ENCODE measurements around the gene TBCD.
A peak's percentile ranks its signal among the peaks of the same experiment; 100 is the strongest.

TBCD gene

DNA sequence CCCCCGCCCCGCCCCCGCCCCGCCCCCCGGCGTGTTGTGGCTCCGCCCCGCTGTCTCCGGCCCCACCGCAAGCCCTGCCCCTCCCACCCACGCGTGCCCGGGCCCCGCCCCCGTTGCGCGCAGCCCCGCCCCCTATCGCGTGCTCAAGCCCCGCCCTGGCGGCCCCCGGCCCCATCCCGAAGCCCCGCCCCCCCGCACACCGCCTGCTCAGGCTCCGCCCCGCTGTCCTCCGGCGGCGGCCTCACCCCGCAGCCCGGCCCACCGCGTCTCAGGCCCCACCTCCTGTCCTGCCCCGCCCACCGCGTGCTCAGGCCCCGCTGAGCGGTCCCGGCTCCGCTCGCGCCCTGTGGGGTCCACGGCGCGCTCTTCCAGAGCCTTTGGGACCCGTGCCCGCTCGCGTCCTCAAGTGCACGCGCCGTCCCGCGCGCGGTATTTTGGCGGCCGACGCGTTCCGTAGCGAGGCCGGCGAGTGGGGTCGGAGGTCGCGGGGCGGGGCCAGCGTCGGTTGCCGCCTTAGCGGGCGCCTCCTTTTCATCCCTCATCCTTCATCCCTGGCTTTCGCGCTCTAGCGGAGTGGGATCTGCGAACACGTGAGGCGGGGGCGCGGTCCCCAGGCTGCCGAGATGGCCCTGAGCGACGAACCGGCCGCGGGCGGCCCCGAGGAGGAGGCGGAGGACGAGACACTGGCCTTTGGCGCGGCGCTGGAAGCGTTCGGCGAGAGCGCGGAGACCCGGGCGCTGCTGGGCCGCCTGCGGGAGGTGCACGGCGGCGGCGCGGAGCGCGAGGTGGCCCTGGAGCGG lies at the start of gene TBCD:
TSS of gene TBCD (plus strand) at position 495 of the 800 bp plus-strand sequence. CDS start at position 624, 129 bp downstream.
- DNase-seq = peak; percentile 86

DNA sequence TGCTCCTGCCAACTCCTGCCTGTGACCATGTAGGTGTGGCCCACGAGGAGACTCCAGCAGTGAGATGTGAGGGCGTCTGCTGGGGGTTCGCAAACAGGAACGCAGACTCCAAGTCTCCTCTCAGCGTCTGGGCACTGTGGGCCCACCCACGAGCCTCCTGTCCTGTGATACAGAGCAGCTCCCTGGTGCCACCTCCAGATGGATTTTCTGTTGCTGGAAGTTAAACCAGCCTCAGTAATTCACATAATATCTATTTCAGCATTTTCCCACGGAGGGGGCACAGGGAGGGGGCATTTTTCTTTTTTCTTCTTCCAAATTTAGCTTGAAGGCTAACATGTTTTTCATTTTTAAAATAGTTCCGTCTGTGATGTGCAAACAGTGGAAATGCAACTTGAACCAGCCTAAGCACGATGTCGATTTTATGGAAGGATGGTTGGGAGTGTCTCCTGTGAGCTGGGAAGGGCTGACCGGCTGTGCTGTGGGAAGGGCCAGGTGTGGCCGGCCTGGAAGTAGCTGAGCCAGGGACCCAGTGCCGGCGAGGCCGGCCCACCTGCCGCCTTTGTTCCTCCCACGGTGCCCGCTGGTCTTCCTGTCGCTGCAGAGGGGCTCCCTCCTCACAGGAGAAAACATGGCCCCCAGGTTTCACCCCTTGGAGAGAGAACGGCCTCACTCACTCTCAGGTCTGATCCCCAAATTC lies 49.5 kb upstream of the TBCD start:
- no peak for DNase-seq

DNA sequence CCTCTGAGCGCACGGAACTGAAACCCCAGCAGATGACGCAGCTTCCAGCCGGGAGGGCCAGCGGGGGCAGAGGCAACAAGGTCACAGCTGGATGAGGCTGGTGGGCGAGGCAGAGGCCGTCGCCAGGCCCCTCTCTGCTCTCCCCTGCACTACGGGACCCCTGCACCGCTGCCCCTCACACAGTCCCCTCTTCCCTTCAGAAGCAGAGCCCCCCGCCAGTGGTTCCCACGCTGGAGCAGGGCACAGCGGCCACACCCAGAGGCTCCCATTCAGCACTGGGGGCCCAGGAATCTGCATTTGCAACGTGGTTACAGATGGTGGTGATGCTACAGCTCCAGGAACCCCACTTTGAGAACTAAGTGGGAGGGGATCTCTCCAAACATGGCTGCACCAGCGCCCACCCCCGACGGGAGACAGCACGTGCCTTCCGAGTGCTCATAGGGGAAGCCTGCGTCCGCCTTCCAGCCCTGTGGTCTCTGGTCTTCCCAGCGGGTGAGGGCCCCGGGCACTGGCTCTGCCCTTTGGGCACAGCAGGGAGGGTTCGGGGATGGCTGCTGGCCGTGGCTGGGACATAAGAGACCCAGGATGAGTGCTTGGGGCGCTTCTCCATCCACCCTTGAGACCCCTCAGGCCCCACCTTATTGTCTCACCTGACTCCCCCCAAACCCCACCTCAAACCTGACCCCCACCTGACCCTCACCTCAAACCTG lies 48.7 kb upstream of the TBCD start:
- DNase-seq = no peak

DNA sequence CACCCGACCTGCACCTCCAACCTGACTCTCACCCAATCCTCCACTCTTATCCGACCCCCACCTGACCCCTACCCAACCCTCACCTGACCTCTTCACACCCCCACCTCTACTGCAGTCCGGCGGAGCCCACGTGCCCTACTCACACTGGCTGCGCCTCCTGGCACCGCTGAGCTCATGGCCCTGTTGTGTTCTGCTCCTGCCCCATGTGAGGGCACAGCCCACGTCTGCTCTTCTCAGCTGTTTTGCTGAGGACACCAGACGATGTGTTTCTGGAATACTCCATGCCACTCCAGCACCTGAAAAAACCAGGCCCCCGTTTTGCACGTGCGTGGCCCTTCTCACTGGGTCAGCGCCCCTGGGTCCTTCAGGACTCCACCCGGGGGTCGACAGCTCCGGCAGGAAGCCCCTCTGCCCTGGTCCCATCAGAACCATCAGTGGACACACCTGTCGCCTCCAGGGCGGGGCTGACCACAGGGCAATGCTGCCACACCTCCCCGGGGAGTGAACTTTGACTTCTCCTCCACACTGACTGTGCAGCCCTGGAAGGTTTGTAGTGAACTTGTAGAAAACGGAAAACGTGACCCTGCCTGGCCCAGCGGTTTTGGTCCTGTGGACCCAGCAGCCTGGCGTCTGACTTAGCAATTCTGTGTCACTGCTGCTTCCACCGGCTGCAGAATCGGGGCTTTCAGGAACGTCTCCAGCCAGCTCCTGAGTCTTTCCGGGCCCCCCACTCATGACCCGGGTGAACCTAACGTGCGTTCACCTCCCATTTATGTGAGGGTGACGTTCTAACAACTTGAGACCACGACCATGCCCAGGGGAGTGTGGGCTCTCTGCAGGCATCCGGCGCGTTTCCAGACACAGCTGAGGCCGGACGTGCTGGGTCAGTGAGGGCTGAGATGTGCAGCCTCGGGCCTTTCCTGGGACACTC lies 47.7 kb upstream of the TBCD start:
- DNase-seq = no peak

DNA sequence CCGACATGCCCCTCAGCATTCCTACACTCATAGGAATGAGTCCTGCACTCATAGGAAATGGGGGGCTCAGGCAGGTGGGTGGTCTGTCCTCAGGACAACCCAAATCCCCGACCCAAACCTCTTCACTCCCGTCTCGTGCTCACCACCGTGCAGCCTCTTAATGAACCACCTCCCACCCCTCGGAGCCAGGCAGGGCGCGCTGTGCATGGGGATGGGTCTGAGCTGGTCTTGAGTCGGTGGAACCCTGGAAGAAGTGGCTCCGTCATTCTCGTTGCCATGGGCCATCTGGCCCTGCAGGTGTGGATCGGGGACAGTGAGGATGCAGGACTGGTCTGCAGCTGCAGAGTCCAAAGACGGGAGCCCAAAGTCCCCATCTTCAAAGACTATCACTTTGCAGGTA lies 47.0 kb upstream of the TBCD start:
- no peak for DNase-seq

DNA sequence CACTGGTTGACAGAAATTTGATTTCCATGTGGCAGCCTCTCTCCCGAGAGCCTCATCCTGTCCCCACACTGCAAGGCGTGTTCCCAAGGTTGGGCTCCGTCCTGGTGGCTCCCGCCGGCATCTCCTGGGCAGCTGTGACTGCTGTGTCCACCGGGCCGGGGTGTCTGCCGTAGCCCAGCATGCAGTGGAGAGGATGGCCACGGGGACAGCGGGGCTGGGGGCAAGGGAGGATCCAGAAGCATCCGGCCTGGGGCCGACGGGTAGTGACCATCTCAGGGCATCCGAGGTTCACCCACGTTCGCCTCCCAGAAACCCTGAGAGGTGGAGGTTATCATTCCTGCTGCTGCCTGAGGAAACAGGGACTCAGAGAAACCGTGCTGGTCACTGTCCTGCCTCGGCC lies 46.1 kb upstream of the TBCD start:
- DNase-seq = no peak

DNA sequence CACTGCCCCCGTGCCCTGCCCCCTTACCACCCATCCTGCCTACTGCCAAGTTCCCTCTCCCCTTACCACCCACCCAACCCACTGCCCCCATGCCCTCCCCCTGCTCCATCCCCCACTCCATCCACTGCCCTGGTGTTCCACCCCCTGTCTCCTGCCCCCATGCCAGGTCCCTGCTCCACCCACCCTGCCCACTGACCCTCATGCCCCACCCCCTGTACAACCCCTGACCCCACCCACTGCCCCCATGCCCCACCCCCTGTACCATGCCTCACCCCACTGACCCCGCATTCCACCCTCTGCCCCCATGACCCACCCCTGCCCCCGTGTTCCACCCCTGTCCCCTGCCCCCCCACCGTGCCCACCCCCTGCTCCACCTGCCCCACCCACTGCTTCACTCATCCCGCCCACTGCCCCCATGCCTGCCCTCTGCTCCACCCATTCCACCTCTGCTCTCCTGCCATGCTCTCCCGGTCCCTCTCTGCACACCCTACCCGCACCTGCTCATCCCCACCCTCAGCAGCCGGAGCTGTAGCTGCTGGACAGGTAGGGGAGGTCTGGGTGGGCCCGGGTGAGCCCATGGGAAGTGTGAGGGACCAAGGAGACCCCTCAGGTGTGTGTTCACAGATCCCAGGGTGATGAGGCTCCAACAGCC lies 42.7 kb upstream of the TBCD start:
- no peak for DNase-seq

DNA sequence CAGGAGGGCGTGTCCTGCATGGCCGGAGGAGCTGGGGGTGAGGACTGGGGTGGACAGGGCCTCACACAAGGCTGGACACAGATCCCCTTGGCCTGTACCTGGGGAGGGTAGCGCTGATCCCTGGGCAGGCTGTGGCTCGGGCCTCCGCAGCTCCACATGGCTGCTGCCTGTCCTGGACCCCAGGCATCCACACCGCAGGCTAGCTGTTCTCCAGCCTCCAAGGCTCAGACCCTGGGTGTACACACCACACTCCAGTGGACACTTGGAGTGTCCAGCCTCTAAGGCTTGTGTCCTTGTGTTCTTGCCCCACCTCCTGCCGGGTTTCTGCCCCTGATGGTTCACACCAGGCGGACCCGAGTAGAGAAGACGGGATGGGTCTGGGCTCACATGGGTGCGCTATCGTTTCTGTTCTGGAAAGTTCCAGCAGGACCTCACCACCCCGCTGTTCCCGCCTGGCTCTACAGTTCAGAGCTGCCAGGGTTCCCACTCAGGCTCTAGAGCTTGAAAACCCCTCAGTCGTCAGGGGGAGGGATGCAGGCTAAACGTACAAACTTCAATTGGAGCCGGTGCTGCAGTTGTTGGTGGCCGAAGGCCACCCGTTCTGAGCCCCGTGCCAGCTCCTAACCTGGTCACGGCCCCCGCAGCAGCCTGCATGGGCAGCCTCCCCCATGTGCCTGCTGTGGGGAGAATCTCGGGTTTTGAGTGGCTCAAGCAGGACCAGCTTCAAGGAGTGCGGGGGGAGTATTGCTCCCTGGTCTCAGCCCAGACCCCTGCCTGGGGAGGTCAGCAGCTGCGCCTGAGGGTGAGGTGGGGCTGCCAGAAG lies 42.0 kb upstream of the TBCD start:
- DNase-seq = no peak

DNA sequence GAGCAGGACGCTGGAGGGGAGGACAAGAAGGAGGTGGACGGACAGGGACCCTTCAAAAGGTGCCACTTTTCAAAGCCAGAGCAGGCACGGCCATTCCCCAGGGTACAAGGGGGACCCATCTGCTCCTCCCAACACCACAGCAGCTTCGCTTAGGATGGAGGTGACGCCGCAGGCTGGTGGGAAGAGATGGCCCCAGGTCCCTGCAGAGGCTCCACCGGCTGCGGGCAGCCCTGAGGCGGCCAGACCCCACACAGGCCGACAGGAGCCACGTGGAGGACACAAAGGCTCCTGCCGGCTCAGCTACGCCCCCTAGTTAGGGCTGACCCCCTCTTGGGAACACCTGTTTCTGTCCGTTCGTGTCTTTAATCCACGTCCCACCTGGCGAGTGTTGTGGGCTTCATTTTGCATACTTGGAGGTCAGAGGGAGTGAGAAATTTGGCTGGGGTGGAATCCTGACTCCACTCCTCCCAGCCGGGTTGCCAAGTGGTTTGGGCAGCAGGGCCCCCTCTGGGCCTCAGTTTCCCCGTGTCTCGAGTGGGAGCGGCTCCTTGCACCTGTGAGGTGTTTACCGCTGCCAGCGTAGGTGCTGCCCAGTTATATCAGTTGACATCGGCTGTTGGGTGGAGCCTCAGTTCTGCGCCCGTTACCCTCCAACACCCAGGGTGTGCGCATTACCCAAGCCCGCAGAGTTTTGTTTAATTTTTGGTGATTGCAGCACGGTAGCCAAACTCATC lies 41.2 kb upstream of the TBCD start:
- DNase-seq = no peak

DNA sequence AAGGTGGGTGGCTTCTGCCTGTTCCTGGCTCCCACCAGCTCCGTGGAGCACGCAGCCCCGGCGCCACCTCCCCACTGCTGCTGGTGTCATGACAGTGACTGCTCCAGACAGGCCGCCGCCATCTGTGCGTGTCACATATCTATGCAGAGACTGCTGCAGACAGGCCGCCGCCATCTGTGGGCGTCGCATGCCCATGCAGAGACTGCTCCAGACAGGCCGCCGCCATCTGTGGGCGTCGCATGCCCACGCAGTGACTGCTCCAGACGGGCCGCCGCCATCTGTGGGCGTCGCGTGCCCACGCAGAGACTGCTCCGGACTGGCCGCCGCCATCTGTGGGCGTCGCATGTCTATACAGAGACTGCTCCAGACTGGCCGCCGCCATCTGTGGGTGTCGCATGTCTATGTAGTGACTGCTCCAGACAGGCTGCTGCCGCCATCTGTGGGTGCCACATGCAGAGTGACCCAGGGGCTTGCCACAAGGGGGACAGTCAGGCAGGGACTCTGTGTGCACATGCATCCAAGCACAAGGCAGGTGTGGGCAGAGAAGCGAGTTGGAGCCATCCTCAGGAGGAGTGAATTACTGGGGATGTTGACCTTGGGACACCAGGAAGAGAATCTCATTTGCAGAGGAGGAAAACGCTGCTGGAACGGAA lies 38.7 kb upstream of the TBCD start:
- no peak for DNase-seq

DNA sequence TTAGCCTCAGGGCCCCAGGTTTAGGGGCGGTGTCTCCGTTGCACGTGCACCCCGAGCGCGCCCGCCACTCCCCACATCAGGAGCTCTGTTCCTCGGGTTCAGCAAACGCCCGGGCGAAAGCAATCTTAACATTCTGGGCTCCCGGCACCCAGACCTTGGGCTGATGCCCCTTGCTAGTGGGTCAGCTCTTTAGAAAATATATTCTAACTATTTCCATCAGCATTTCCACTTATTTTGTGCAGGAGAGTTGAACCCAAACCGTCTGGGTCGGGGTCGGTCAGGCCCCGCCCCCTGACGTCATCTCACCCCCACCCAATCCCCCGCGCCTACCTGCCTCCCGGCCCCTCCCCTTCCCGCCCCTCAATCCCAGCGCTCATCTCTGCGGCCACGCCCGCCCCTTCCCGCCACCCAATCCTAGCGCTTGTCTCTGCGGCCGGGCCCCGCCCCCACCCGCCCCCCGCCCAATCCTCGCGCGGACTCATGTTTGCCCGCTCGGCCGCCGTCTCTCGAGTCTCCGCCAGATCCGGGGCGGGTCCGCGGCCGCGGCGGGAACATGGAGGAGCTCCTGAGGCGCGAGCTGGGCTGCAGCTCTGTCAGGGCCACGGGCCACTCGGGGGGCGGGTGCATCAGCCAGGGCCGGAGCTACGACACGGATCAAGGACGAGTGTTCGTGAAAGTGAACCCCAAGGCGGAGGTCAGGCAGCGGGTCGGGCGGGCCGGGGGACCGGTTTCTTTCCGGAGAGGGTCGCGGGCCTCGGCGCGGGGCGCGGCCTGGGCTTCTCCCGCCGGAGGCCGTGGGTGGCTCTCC lies 35.5 kb upstream of the TBCD start, which contains the start of gene FN3KRP:
TSS of gene FN3KRP (plus strand) at position 504 of the 808 bp plus-strand sequence. CDS start at position 554, 50 bp downstream.
- DNase-seq = peak; percentile 95

DNA sequence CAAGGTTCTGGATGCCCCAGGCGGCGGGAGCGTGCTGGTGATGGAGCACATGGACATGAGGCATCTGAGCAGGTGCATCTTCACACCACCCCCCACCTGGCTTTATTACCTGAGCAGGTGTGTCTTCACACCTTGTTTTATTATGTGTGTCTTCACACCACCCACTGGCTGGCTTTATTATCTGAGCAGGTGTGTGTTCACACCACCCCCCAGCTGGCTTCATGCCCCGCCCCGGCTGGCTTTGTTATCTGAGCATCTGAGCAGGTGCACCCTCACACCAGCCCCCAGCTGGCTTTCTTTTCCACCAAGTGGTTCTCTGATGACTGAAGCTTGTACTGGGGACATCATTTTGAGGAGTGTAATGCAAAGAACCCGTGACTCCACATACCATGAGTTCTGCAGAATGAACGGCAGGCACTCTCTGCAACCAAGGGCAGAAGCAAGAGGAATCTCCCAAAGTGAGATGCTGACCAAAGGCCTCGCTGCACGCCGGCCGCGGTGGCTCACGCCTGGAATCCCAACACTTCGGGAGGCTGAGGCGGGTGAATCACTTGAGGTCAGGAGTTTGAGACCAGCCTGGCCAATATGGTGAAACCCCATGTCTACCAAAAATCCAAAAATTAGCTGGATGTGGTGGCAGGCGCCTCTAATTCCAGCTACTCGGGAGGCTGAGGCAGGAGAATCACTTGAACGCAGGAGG lies 32.7 kb upstream of the TBCD start:
- DNase-seq = no peak

DNA sequence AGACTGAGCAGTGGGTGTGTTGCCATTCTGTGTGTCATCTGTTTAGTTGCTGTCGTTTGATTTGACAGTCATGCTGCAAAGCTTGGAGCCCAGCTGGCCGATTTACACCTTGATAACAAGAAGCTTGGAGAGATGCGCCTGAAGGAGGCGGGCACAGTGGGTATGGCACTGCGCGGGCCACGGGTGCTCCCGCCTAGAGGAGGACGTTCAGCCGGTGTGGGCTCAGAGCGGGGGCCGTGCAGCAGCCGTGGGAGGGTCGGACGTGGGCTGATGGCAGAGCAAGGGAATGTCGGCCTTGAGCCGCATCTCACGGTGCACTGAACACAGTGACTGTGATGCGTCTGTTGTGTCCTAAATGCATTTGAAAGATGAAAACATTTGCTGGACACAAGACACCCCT lies 31.7 kb upstream of the TBCD start:
- no peak for DNase-seq

DNA sequence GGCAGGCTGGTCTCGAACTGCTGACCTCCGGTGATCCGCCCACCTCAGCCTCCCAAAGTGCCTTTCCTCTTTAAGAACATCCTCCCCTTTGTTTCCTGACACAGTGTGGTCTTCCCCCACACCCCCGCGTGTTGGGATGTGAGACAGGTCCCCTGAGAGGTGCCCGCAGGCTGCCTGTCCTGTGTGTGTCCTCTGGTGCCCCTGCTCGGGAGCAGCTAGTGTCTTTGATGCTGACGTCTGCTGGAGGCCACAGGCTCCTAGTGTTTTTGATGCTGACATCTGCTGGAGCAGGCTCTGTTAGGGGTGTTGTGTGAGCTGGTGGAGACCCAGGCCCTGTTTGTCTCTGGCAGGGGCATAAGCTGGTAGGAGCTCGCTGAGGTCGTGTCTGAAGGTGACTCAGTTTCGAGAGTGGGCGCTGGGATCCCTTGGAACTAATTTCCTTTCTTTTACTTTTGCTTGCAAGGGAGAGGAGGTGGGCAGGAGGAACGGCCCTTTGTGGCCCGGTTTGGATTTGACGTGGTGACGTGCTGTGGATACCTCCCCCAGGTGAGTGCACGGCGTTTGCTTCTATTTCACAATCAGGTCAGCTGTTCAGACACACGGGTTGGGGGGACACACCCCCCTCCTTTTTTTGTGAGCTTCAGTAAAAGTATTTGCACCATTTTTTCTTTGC lies 29.4 kb upstream of the TBCD start:
- DNase-seq = no peak

DNA sequence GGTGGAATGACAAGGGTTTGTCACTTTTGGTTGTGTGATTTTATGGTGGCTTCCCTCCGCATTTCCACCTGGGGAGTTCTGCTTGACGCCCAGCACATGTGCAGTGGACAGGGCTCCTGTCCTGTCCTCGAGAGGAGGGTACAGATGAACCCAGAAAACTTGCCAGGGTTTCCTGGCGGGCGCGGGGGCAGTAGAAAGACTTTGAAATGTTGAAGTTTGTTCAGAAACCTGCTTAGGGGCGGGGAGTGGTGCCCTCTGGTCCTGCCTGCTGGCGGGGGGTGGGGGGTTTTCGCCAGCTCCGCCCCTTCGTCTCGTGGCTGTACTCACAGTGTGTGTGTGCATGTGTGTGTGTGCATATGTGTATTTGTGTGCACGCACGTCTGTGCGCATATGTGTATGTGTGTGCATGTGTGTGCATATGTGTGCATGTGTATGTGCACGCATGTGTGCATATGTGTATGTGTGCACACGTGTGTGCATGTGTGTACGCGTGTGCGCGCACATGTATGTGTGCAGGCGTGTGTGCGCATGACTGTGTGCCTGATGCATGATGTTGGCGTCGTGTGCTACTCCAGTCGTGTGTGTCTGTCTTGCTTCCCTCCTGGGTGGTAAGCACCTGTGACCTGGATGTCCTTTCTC lies 28.6 kb upstream of the TBCD start:
- no peak for DNase-seq

DNA sequence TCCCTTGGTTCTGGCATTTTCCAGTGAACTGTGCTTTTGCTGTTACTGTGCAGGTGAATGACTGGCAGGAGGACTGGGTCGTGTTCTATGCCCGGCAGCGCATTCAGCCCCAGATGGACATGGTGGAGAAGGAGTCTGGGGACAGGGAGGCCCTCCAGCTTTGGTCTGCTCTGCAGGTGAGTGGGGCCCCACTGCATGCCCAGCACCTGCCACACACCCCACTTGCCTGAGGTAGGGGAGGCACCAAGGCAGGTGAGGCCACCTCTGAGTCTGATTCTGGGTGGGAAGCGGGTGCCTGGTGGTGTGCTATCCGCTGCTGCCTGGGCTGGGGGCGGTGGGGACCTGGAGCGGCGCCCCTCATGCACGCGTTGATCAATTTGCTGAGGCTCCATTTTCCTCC lies 25.4 kb upstream of the TBCD start:
- no peak for DNase-seq
